ENCODE data around the gene SESN1. TPM values are rescaled to one million over a fixed set of nuclear protein-coding genes. Genes with fewer than 3 reads are reported as not detected.

The SESN1 gene
- total and polyA plus RNA-seq, 9 of the 15 experiments (the other 6 are each of a cell fraction or from before 2014, with no cell fraction given) = 3.1 to 13.0 (median 7.4) TPM

- TF ChIP-seq, protein P1, sequence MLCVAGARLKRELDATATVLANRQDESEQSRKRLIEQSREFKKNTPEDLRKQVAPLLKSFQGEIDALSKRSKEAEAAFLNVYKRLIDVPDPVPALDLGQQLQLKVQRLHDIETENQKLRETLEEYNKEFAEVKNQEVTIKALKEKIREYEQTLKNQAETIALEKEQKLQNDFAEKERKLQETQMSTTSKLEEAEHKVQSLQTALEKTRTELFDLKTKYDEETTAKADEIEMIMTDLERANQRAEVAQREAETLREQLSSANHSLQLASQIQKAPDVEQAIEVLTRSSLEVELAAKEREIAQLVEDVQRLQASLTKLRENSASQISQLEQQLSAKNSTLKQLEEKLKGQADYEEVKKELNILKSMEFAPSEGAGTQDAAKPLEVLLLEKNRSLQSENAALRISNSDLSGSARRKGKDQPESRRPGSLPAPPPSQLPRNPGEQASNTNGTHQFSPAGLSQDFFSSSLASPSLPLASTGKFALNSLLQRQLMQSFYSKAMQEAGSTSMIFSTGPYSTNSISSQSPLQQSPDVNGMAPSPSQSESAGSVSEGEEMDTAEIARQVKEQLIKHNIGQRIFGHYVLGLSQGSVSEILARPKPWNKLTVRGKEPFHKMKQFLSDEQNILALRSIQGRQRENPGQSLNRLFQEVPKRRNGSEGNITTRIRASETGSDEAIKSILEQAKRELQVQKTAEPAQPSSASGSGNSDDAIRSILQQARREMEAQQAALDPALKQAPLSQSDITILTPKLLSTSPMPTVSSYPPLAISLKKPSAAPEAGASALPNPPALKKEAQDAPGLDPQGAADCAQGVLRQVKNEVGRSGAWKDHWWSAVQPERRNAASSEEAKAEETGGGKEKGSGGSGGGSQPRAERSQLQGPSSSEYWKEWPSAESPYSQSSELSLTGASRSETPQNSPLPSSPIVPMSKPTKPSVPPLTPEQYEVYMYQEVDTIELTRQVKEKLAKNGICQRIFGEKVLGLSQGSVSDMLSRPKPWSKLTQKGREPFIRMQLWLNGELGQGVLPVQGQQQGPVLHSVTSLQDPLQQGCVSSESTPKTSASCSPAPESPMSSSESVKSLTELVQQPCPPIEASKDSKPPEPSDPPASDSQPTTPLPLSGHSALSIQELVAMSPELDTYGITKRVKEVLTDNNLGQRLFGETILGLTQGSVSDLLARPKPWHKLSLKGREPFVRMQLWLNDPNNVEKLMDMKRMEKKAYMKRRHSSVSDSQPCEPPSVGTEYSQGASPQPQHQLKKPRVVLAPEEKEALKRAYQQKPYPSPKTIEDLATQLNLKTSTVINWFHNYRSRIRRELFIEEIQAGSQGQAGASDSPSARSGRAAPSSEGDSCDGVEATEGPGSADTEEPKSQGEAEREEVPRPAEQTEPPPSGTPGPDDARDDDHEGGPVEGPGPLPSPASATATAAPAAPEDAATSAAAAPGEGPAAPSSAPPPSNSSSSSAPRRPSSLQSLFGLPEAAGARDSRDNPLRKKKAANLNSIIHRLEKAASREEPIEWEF (CRISPR knock-in tag; IDR thresholded peaks at IDR 0.05) = no peak
- TF ChIP-seq GTF2A2 (tag; IDR thresholded peaks at IDR 0.05) (no peak), PRMT5 (CRISPR knock-in tag; IDR thresholded peaks at IDR 0.05) (no peak), ZNF707 (CRISPR knock-in tag; conservative IDR thresholded peaks at IDR 0.05) (no peak), RFX7 (CRISPR knock-in tag; IDR thresholded peaks at IDR 0.05) (no peak)
Measured at GRCh38 chr6:109058620-109059019, 36.0 kb downstream of the SESN1 start (continued).

- Histone ChIP-seq H3K36me3 (ENCODE audit: control insufficient read depth, insufficient read depth, low read length) (no peaks in the 10 kb centered on the region), H3K79me2 (ENCODE audit: control insufficient read depth, insufficient read depth, low read length) (no peaks in the 10 kb centered on the region), H3K27me3 (ENCODE audit: control insufficient read depth in 2 of 2, insufficient read depth in 2 of 2, low read length in 2 of 2) (no peaks in the 10 kb centered on the region), H3K9me1 (ENCODE audit: control insufficient read depth, insufficient read depth, low read length) (no peaks in the 10 kb centered on the region), H3K9me3 (replicated peaks; ENCODE audit: control insufficient read depth, insufficient read depth, low read depth, low read length) (no peaks in the 10 kb centered on the region), H2AFZ (ENCODE audit: low read depth, low read length) (no peak overlapping the region), H3K4me1 (replicated peaks in 1 of 2; ENCODE audit: control insufficient read depth in 2 of 2, insufficient read depth in 2 of 2, low read length in 2 of 2) (peaks cover 0 to 12% of the 10 kb centered on the region in 2 experiments; a peak in 2 of 5 replicates), H4K20me1 (replicated peaks; ENCODE audit: control insufficient read depth, insufficient read depth, low read length) (no peaks in the 10 kb centered on the region), H3K9ac (ENCODE audit: insufficient read depth in 1 of 2, low read depth in 2 of 2, low read length in 2 of 2) (no peak overlapping the region), H3K4me2 (ENCODE audit: insufficient read depth, low read length) (no peak overlapping the region), H3K27ac (ENCODE audit: extremely low read depth, low read depth, low read length) (no peak overlapping the region), H3K4me3 (no peak overlapping the region)
- DNase-seq (ENCODE audit: extremely low read depth in 1 of 4, low spot score in 3 of 4) = peak in 3 of 4 experiments; percentile 14 to 24 (median 19)
- no TSS peak for BruUV-seq (replicated peaks)
- intact Hi-C loops (cut with micrococcal nuclease) = no loop called here
- ChIA-PET POLR2A (no interaction called here), CTCF (ENCODE audit: low intra/inter-chr PET ratio) (no interaction called here)
- peak; percentile 35 for FAIRE-seq
- peak; percentile 79 for ATAC-seq
- in situ Hi-C loops (cut with MboI) = loop anchor here (25.0 kb wide), 1 partner anchor 144 kb away; no protein-coding TSS in a partner anchor
- TF ChIP-seq, protein P2, sequence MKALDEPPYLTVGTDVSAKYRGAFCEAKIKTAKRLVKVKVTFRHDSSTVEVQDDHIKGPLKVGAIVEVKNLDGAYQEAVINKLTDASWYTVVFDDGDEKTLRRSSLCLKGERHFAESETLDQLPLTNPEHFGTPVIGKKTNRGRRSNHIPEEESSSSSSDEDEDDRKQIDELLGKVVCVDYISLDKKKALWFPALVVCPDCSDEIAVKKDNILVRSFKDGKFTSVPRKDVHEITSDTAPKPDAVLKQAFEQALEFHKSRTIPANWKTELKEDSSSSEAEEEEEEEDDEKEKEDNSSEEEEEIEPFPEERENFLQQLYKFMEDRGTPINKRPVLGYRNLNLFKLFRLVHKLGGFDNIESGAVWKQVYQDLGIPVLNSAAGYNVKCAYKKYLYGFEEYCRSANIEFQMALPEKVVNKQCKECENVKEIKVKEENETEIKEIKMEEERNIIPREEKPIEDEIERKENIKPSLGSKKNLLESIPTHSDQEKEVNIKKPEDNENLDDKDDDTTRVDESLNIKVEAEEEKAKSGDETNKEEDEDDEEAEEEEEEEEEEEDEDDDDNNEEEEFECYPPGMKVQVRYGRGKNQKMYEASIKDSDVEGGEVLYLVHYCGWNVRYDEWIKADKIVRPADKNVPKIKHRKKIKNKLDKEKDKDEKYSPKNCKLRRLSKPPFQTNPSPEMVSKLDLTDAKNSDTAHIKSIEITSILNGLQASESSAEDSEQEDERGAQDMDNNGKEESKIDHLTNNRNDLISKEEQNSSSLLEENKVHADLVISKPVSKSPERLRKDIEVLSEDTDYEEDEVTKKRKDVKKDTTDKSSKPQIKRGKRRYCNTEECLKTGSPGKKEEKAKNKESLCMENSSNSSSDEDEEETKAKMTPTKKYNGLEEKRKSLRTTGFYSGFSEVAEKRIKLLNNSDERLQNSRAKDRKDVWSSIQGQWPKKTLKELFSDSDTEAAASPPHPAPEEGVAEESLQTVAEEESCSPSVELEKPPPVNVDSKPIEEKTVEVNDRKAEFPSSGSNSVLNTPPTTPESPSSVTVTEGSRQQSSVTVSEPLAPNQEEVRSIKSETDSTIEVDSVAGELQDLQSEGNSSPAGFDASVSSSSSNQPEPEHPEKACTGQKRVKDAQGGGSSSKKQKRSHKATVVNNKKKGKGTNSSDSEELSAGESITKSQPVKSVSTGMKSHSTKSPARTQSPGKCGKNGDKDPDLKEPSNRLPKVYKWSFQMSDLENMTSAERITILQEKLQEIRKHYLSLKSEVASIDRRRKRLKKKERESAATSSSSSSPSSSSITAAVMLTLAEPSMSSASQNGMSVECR (CRISPR knock-in tag; IDR thresholded peaks at IDR 0.05) = no peak
- TF ChIP-seq SNRNP70 (optimal IDR thresholded peaks at IDR 0.05; ENCODE audit: low read depth, low read length) (no peak), YY1 (IDR thresholded peaks at IDR 0.05; ENCODE audit: borderline replicate concordance in 1 of 3, control insufficient read depth in 1 of 3, extremely low read depth in 1 of 3, insufficient read depth in 3 of 3, insufficient read length in 1 of 3, insufficient replicate concordance in 2 of 3, low read depth in 1 of 3, low read length in 2 of 3) (peak in 1 of 3 experiments; percentile 29), PHB (CRISPR knock-in tag; IDR thresholded peaks at IDR 0.05) (no peak)
- TF ChIP-seq, protein P3, sequence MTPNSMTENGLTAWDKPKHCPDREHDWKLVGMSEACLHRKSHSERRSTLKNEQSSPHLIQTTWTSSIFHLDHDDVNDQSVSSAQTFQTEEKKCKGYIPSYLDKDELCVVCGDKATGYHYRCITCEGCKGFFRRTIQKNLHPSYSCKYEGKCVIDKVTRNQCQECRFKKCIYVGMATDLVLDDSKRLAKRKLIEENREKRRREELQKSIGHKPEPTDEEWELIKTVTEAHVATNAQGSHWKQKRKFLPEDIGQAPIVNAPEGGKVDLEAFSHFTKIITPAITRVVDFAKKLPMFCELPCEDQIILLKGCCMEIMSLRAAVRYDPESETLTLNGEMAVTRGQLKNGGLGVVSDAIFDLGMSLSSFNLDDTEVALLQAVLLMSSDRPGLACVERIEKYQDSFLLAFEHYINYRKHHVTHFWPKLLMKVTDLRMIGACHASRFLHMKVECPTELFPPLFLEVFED (CRISPR knock-in tag; conservative IDR thresholded peaks at IDR 0.05) = no peak
Measured at GRCh38 chr6:109056661-109057060, 38.0 kb downstream of the SESN1 start.
